ENCODE measurements around the gene PARP16.

DNA sequence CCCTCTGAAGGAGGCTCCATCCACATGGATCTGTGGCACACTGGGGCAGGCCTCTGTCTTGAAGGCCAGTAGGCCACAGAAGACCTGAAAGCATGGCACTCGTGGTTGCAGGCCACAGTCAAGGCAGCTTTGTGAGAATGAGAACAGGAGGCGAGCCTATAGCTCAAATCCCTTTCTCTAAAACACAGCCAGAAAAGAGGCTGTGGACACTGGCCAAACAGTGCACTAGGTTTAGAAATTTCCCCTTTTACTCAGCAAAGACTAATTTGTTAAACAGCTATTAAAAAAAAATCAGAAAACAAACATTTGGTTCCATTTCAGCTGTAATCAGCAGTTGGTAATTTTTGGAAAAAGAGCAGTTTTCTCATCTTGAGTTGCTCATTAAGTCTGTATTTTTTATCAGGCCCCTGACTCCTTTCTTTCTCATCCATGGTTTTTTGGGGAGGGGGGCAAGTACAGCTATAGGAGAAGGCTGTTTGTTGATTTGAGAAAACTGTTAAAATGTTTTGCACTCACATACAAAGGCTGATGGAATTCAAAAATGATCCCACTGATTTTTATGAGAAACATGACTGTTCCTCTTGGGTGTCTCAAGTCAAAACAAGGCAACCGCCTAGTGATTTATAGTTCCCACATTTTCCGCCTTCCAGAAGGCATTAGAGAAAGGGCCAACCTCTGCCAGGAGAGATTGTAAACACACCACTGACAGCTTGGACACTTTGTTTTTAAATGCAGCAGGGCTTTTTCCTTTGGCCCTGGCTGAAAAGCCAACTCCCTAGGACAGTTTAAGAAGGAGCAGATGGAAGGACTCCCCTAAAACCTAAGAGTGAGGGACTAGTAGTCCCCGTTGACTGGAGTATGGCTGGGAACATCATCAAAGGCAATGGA lies 28.1 kb downstream of the PARP16 start:
- TF ChIP-seq CHD4 (IDR thresholded peaks at IDR 0.05; ENCODE audit: borderline replicate concordance), result no peak
- TF ChIP-seq, protein P1, sequence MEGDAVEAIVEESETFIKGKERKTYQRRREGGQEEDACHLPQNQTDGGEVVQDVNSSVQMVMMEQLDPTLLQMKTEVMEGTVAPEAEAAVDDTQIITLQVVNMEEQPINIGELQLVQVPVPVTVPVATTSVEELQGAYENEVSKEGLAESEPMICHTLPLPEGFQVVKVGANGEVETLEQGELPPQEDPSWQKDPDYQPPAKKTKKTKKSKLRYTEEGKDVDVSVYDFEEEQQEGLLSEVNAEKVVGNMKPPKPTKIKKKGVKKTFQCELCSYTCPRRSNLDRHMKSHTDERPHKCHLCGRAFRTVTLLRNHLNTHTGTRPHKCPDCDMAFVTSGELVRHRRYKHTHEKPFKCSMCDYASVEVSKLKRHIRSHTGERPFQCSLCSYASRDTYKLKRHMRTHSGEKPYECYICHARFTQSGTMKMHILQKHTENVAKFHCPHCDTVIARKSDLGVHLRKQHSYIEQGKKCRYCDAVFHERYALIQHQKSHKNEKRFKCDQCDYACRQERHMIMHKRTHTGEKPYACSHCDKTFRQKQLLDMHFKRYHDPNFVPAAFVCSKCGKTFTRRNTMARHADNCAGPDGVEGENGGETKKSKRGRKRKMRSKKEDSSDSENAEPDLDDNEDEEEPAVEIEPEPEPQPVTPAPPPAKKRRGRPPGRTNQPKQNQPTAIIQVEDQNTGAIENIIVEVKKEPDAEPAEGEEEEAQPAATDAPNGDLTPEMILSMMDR (IDR thresholded peaks at IDR 0.05), result no peak
- TF ChIP-seq CHD2 (IDR thresholded peaks at IDR 0.05; ENCODE audit: low read length, partially characterized antibody), result no peak
- no peak for TF ChIP-seq MYC (IDR thresholded peaks at IDR 0.05; ENCODE audit: borderline replicate concordance, low read length)
- TF ChIP-seq POLR2A (IDR thresholded peaks at IDR 0.05; ENCODE audit: low read length), result no peak
